ENCODE measurements around the gene CHN1.
A peak's percentile ranks its signal among the peaks of the same experiment; 100 is the strongest.

Gene CHN1

GRCh38 chr2:174765576-174765975, 239.6 kb downstream of the CHN1 start:
- DNase-seq (ENCODE audit: insufficient read length, low spot score) (no peak), FAIRE-seq (no peak)
- TF ChIP-seq TAF1 (IDR thresholded peaks at IDR 0.05; ENCODE audit: low read depth, low read length) (no peak), SPI1 (IDR thresholded peaks at IDR 0.05; ENCODE audit: low read depth, low read length) (no peak), POU2F2 (IDR thresholded peaks at IDR 0.05; ENCODE audit: low read depth, low read length) (no peak), PAX5 (IDR thresholded peaks at IDR 0.05; ENCODE audit: insufficient read depth, low read length, severe bottlenecking) (no peak), POLR2A (IDR thresholded peaks at IDR 0.05; ENCODE audit: low read depth, low read length) (no peak), POLR2AphosphoS5 (IDR thresholded peaks at IDR 0.05; ENCODE audit: low read depth, low read length) (no peak)

GRCh38 chr2:174764280-174765255, 240.6 kb downstream of the CHN1 start, which contains the start of gene CHRNA1:
CHRNA1 (minus strand) TSS chr2:174764472; CDS start chr2:174764394, 78 bp downstream.
- FAIRE-seq (no peak), DNase-seq (ENCODE audit: insufficient read length, low spot score) (no peak)
- TF ChIP-seq SPI1 (IDR thresholded peaks at IDR 0.05; ENCODE audit: low read depth, low read length): peak; percentile 89
- no peak for TF ChIP-seq POU2F2 (IDR thresholded peaks at IDR 0.05; ENCODE audit: low read depth, low read length)

DNA sequence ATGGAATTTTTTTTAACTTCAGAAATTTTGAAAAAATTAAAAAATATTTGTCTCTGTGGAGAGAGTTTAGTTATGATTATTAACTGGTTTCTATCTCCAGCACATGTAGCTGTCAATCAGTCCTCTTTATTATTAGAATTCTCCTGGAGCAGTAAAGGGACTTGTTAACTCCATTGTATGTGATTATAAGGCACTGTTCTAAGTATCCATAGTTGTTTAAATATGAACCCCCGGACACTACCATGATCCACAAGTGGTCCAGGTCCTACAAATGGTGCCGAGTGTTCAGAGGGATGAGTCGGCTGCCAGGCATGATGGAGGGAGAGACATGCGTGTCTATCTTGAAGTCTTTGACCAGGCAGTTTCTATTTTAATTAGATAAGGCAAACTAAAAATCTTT, 241.4 kb downstream of the CHN1 start:
- no peak for DNase-seq (ENCODE audit: insufficient read length, low spot score)
- TF ChIP-seq TAF1 (IDR thresholded peaks at IDR 0.05; ENCODE audit: low read depth, low read length) (no peak), PAX5 (IDR thresholded peaks at IDR 0.05; ENCODE audit: insufficient read depth, low read length, severe bottlenecking) (no peak), POLR2AphosphoS5 (IDR thresholded peaks at IDR 0.05; ENCODE audit: low read depth, low read length) (no peak), POLR2A (IDR thresholded peaks at IDR 0.05; ENCODE audit: low read depth, low read length) (no peak), POU2F2 (IDR thresholded peaks at IDR 0.05; ENCODE audit: low read depth, low read length) (no peak), SPI1 (IDR thresholded peaks at IDR 0.05; ENCODE audit: low read depth, low read length) (no peak)
- FAIRE-seq: no peak

GRCh38 chr2:174762464-174762863, 242.7 kb downstream of the CHN1 start:
- FAIRE-seq (no peak), DNase-seq (ENCODE audit: insufficient read length, low spot score) (no peak)
- TF ChIP-seq TAF1 (IDR thresholded peaks at IDR 0.05; ENCODE audit: low read depth, low read length) (no peak), POU2F2 (IDR thresholded peaks at IDR 0.05; ENCODE audit: low read depth, low read length) (no peak), POLR2AphosphoS5 (IDR thresholded peaks at IDR 0.05; ENCODE audit: low read depth, low read length) (no peak), POLR2A (IDR thresholded peaks at IDR 0.05; ENCODE audit: low read depth, low read length) (no peak), PAX5 (IDR thresholded peaks at IDR 0.05; ENCODE audit: insufficient read depth, low read length, severe bottlenecking) (no peak), SPI1 (IDR thresholded peaks at IDR 0.05; ENCODE audit: low read depth, low read length) (no peak)

- no peak for FAIRE-seq
- TF ChIP-seq SPI1 (IDR thresholded peaks at IDR 0.05; ENCODE audit: low read depth, low read length) (no peak), POLR2A (IDR thresholded peaks at IDR 0.05; ENCODE audit: low read depth, low read length) (no peak), PAX5 (IDR thresholded peaks at IDR 0.05; ENCODE audit: insufficient read depth, low read length, severe bottlenecking) (no peak), TAF1 (IDR thresholded peaks at IDR 0.05; ENCODE audit: low read depth, low read length) (no peak), POLR2AphosphoS5 (IDR thresholded peaks at IDR 0.05; ENCODE audit: low read depth, low read length) (no peak), POU2F2 (IDR thresholded peaks at IDR 0.05; ENCODE audit: low read depth, low read length) (no peak)
- DNase-seq (ENCODE audit: insufficient read length, low spot score): no peak
Measured at GRCh38 chr2:174761837-174762236, 243.3 kb downstream of the CHN1 start.

DNA sequence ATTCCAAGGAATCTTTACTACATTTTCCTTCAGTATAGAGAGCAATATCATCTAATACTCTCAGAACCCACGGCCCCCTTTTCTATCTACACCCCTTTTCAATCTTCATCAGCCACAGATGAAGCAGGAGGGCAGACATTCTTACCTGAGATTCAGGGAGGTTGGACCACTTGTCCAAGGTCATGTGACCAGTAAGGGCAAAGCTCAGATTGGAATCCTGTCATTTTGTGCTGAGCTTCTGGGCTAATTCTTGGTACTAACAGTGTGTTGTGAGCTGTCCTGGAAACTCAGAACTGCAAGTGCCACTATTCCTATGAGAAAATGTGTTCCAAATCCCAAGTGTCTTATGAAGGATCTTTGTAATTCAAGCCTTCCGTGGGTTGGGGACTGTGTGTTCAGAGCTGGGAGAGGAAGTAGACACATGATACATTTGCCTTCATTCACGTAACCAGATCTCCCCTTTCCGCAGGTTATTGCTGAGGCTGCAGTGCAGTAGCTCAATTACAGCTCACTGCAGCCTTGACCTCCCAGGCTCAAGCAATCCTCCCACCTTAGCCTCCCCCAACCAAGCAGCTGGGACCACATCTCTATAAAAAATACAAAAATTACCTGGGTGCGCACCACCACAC, 244.2 kb downstream of the CHN1 start:
- TF ChIP-seq POLR2A (IDR thresholded peaks at IDR 0.05; ENCODE audit: low read depth, low read length): no peak
- DNase-seq (ENCODE audit: insufficient read length, low spot score) (no peak), FAIRE-seq (no peak)

- FAIRE-seq (no peak), DNase-seq (ENCODE audit: insufficient read length, low spot score) (no peak)
- TF ChIP-seq SPI1 (IDR thresholded peaks at IDR 0.05; ENCODE audit: low read depth, low read length) (no peak), TAF1 (IDR thresholded peaks at IDR 0.05; ENCODE audit: low read depth, low read length) (no peak), POU2F2 (IDR thresholded peaks at IDR 0.05; ENCODE audit: low read depth, low read length) (no peak), POLR2AphosphoS5 (IDR thresholded peaks at IDR 0.05; ENCODE audit: low read depth, low read length) (no peak), PAX5 (IDR thresholded peaks at IDR 0.05; ENCODE audit: insufficient read depth, low read length, severe bottlenecking) (no peak), POLR2A (IDR thresholded peaks at IDR 0.05; ENCODE audit: low read depth, low read length) (no peak)
Measured at GRCh38 chr2:174759381-174760065, 245.7 kb downstream of the CHN1 start.

DNA sequence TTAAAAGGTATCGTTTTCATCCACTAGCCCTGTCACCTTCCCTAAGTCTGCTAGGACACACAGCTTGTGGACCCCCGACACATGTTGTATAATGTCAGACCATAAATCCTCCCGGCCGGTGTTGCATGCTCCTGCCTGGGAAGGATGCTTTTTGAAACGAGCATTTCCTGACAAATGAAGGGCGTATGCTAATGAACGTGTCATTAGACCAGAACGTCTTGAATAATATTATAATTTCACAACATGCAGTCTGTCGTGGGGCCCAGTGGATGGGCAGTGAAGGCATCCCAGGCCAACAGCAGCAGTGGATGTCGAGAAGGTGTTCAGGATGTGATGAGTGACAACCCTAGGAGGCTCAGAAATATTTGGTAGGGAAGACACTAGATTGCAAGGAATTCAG, 248.4 kb downstream of the CHN1 start:
- no peak for FAIRE-seq
- DNase-seq (ENCODE audit: insufficient read length, low spot score): no peak
- TF ChIP-seq POLR2AphosphoS5 (IDR thresholded peaks at IDR 0.05; ENCODE audit: low read depth, low read length): no peak
- TF ChIP-seq PAX5 (IDR thresholded peaks at IDR 0.05; ENCODE audit: insufficient read depth, low read length, severe bottlenecking): no peak
- TF ChIP-seq SPI1 (IDR thresholded peaks at IDR 0.05; ENCODE audit: low read depth, low read length): no peak
- TF ChIP-seq POLR2A (IDR thresholded peaks at IDR 0.05; ENCODE audit: low read depth, low read length): no peak
- TF ChIP-seq POU2F2 (IDR thresholded peaks at IDR 0.05; ENCODE audit: low read depth, low read length): no peak
- no peak for TF ChIP-seq TAF1 (IDR thresholded peaks at IDR 0.05; ENCODE audit: low read depth, low read length)

DNA sequence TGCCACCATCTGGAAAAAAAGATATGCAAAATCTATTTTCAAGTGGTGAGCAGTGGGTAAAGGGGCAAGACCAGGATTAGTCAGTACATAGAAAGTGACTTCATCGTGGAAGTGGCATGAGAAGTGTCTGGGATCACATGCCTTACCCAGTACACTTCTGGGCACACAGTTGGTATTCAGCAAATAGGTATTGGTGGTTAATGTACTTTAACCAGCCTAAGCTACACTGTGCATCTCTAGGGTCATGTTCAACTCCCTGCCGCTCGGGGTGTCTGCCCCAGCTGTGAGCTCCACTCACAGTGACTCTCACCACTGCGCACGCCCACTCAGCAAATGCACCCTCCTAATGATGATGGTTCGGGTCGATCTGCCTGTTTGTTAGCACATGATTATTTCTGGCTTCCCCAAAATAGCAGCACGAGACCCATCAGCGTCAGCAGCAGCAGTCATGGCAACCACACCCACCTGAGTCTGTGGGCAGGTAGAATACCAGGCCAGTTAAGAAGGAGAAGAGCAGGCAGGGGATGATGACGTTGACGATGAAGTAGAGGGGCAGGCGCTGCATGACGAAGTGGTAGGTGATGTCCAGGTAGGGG, 252.0 kb downstream of the CHN1 start:
- TF ChIP-seq PAX5 (IDR thresholded peaks at IDR 0.05; ENCODE audit: insufficient read depth, low read length, severe bottlenecking) (no peak), TAF1 (IDR thresholded peaks at IDR 0.05; ENCODE audit: low read depth, low read length) (no peak), SPI1 (IDR thresholded peaks at IDR 0.05; ENCODE audit: low read depth, low read length) (no peak), POLR2A (IDR thresholded peaks at IDR 0.05; ENCODE audit: low read depth, low read length) (no peak), POLR2AphosphoS5 (IDR thresholded peaks at IDR 0.05; ENCODE audit: low read depth, low read length) (no peak), POU2F2 (IDR thresholded peaks at IDR 0.05; ENCODE audit: low read depth, low read length) (no peak)

More for the DNA sequence above, 252.0 kb downstream of the CHN1 start:
- no peak for DNase-seq (ENCODE audit: insufficient read length, low spot score)
- FAIRE-seq: no peak

Data from GM12891 (cell line).